Skin of body (tissue), 2 donors: ENCODE results near the gene SKIL. TPM values are rescaled to one million over a fixed set of nuclear protein-coding genes. Genes with fewer than 3 reads are reported as not detected.

ENCODE experiments used
- DNase-seq: peaks from one replicate; lab custom pipeline; 2025; lab: John Stamatoyannopoulos, UW
- total RNA-seq: library from RNA; depleted of rRNA; stranded (reverse); fragments of >200 nt; gene quantifications from one replicate; pipeline ENCODE4 v1.2.3, GENCODE V29; 2014

SKIL gene
- total RNA-seq, 1 donor from 2014 or later: 46.7 TPM

GRCh38 chr3:170387950-170388349 is 30.4 kb downstream of the SKIL start:
- no peak for DNase-seq

- no peak for DNase-seq
Observed at GRCh38 chr3:170391108-170391507, 33.6 kb downstream of the SKIL start.

DNA sequence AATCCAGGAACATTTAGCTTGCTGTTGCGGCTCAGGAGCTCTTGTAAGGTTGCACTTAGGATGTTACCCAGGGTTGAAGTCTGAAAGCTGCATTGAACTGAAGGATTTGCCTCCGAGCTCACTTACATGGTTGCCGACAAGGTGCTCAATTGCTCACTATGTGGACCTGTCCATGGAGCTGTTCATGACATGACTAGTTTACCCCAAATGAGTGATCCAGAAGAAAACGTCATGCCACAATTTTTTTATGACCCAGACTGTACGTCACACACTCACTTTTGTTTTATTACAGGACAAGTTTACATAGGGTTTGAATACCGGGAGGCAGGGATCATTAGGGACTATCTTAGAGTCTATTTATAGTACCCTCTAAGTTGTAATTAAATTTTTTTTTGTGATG is 40.2 kb downstream of the SKIL start:
- no peak for DNase-seq

- DNase-seq: no peak
Observed at GRCh38 chr3:170405101-170405500, 47.6 kb downstream of the SKIL start.

GRCh38 chr3:170410428-170411029 is 53.0 kb downstream of the SKIL start:
- no peak for DNase-seq

DNA sequence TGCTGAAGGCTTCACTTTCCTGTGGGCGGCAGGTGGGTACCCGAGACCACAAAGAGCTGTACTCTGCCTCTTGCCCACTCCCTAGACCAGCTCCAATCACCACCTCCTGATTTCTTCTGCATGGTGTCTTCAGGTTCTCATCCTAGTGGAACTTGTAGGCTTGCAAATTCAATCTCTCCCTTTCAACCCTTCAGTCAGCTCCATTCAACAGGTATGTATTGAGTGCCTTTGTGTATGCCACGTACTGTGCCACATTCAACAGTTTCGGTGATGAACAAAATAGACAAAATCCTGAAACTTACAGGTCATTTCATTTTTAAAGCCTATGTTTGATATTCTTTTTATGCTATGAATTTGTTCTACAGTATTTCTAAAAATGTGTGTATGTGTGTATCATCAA is 55.8 kb downstream of the SKIL start:
- no peak for DNase-seq

- peak; percentile 96 for DNase-seq
Observed at GRCh38 chr3:170414202-170414663, 56.7 kb downstream of the SKIL start.

- no peak for DNase-seq
Observed at GRCh38 chr3:170417090-170417489, 59.6 kb downstream of the SKIL start.

- DNase-seq: peak; percentile 35
Observed at GRCh38 chr3:170418422-170419398, 61.2 kb downstream of the SKIL start, which contains the start of gene CLDN11. Gene CLDN11 (plus strand): TSS chr3:170418868. CDS start chr3:170419067, 199 bp downstream.

GRCh38 chr3:170419557-170420087 is 62.1 kb downstream of the SKIL start:
- peak; percentile 29 for DNase-seq

GRCh38 chr3:170420307-170420821 is 62.8 kb downstream of the SKIL start:
- peak; percentile 29 for DNase-seq

- peak; percentile 48 for DNase-seq
Observed at GRCh38 chr3:170421111-170421641, 63.7 kb downstream of the SKIL start.

GRCh38 chr3:170421758-170422157 is 64.2 kb downstream of the SKIL start:
- DNase-seq: no peak

DNA sequence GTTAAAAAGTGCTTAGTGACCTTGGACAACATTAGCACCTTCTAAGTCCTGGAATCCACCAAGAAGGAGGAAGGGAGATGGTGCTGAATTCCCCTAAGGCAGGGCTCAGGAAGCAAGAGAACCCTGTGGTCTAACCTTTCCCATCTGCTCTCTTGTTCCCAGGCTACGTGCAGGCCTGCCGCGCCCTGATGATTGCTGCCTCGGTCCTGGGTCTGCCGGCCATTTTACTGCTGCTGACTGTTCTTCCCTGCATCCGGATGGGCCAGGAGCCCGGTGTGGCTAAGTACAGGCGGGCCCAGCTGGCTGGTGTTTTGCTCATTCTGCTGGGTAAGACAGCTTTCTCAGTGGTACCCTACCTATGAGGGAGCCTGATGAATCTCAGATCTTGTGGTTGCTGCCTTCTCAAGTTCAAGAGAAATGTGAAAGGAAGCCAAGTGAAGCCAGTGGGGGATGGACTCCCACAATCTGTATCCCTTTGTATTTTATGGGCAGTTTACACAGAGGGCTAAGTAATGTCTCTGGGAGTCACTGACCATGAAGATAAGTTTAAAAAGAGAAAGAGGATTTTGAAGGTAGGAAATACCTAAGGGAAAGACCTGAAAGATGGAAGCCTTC is 65.6 kb downstream of the SKIL start:
- DNase-seq: no peak

GRCh38 chr3:170424879-170425278 is 67.4 kb downstream of the SKIL start:
- DNase-seq: no peak

- no peak for DNase-seq
Observed at GRCh38 chr3:170425491-170426239, 68.2 kb downstream of the SKIL start.

DNA sequence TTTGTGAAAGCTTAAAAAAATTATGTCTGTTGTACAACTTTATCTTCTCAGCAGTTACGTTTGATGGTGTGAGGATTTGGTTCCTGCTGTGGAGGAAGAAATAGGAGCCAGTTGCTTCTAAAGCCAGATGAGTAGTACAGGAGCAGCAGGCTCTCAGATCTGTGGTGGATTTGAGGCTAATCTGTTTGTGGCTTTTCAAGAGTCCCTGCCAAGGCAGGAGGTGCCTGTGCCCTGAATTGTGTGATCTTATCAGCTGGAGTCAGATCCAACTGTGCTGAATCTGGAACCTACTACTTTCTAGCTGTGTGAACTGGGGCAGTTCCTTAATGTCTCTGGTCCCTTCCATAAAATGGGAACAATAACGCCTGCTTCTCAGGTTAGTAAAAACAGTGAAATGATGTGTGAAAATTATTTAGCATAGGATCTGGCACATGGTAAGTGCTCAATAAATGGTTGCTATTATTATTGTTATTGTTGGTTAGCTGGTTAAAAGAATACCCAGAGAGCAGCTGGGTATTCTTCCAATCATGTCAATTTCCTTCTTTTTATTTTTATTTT is 68.8 kb downstream of the SKIL start:
- DNase-seq: no peak

DNA sequence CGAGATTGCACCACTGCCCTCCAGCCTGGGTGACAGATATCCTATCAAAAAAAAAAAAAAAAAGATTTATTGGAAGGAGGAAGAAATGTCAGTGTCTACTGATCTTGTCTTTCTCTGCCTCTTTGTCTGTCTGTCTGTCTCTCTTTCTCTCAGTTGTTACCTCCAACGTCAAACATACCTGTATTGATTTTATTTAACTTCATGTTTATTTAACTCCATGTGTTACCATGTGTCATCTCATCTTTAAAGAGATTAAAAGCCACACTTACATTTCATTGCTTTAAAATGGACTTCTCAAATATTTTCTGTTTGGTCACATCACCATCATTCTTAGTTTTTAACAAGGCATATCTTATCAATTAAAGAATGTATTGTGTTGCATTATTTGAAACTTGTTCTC is 70.6 kb downstream of the SKIL start:
- DNase-seq: no peak

DNA sequence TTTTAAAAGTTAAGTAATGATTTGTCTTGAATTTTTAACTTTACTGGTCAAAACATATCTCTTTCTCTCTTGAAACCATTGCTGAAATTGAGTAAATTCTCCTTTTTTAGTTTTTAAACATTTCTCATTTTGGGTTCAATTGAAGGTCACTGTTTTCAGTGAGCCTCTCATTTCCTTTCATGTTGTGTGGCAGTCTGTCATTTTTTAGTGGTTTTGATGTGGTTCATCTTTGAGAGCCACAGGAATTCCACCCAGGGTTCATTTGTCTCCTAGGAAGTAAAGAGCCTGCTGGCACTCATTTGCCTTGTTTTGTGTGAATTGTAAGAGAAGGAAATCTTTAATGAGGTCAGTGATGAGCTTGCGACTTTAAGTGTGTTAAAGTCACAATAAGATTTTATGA is 71.5 kb downstream of the SKIL start:
- no peak for DNase-seq

GRCh38 chr3:170431054-170431453 is 73.5 kb downstream of the SKIL start:
- no peak for DNase-seq
